NOMO-1 treated with dmso at 0.1 percent for 144 hours (cell line): ENCODE measurements around the gene MEIKIN.

Experiments used
- DNase-seq: peaks from one replicate; lab custom pipeline; 2025; ENCODE audit not compliant: unreplicated experiment; lab: John Stamatoyannopoulos, UW

Gene MEIKIN

GRCh38 chr5:131974016-131974415 lies 28.6 kb upstream of the MEIKIN start:
- no peak for DNase-seq

GRCh38 chr5:131973089-131973712 lies 27.7 kb upstream of the MEIKIN start:
- no peak for DNase-seq

- DNase-seq = no peak
Measured at GRCh38 chr5:131968396-131968954, 23.0 kb upstream of the MEIKIN start.

- DNase-seq = no peak
Measured at GRCh38 chr5:131966551-131966950, 21.1 kb upstream of the MEIKIN start.

GRCh38 chr5:131965826-131966415 lies 20.5 kb upstream of the MEIKIN start:
- DNase-seq = no peak

GRCh38 chr5:131959906-131960305 lies 14.4 kb upstream of the MEIKIN start:
- no peak for DNase-seq

- no peak for DNase-seq
Measured at GRCh38 chr5:131959136-131959535, 13.7 kb upstream of the MEIKIN start.

GRCh38 chr5:131957721-131958441 lies 12.4 kb upstream of the MEIKIN start:
- DNase-seq = no peak

- no peak for DNase-seq
Measured at GRCh38 chr5:131953969-131954368, 8.5 kb upstream of the MEIKIN start.

GRCh38 chr5:131952301-131952857 lies 6.9 kb upstream of the MEIKIN start:
- DNase-seq = no peak

- no peak for DNase-seq
Measured at GRCh38 chr5:131950706-131951105, 5.2 kb upstream of the MEIKIN start.

GRCh38 chr5:131947445-131947844 lies 2.0 kb upstream of the MEIKIN start:
- no peak for DNase-seq

GRCh38 chr5:131944702-131945550 lies 537 bp downstream of the MEIKIN start:
- peak; percentile 79 for DNase-seq

GRCh38 chr5:131943916-131944315 lies 1.5 kb downstream of the MEIKIN start:
- DNase-seq = peak; percentile 46

- no peak for DNase-seq
Measured at GRCh38 chr5:131942016-131942415, 3.4 kb downstream of the MEIKIN start.

GRCh38 chr5:131939690-131940345 lies 5.6 kb downstream of the MEIKIN start:
- DNase-seq = peak; percentile 11

- no peak for DNase-seq
Measured at GRCh38 chr5:131932235-131932634, 13.2 kb downstream of the MEIKIN start.

- DNase-seq = no peak
Measured at GRCh38 chr5:131928957-131929356, 16.5 kb downstream of the MEIKIN start.

GRCh38 chr5:131926168-131926567 lies 19.3 kb downstream of the MEIKIN start:
- DNase-seq = no peak

- no peak for DNase-seq
Measured at GRCh38 chr5:131916481-131916880, 29.0 kb downstream of the MEIKIN start.
